KMS-11 (cell line): ENCODE measurements around the gene PLA2G4E.

Experiments used
- H2AFZ ChIP-seq: fragments of 200-600 bp; sonication (generic); 2 replicates; pipeline ENCODE4 v1.6.1; 2016; ENCODE audit warnings: antibody characterized with exemption, mixed run types, low read depth
- H3K27ac ChIP-seq: fragments of 200-600 bp; sonication (generic); 2 replicates; pipeline ENCODE4 v1.6.1; 2016; ENCODE audit warnings: mild to moderate bottlenecking, mixed run types
- H3K27me3 ChIP-seq: fragments of 200-600 bp; sonication (generic); 2 replicates; pipeline ENCODE4 v1.6.1; 2017; ENCODE audit warnings: mild to moderate bottlenecking, low read depth, mixed run types, moderate library complexity; ENCODE audit not compliant: insufficient read depth
- H3K36me3 ChIP-seq: fragments of 200-600 bp; sonication (generic); 2 replicates; pipeline ENCODE4 v1.6.1; 2017; ENCODE audit warnings: mild to moderate bottlenecking, mixed run types; ENCODE audit not compliant: insufficient read depth
- H3K4me1 ChIP-seq: fragments of 200-600 bp; sonication (generic); 2 replicates; pipeline ENCODE4 v1.6.1; 2016; ENCODE audit warnings: mild to moderate bottlenecking, low read depth, mixed run types; ENCODE audit not compliant: poor library complexity, severe bottlenecking
- H3K4me2 ChIP-seq: fragments of 200-600 bp; sonication (generic); 2 replicates; pipeline ENCODE4 v1.7.0; 2016; ENCODE audit warnings: mild to moderate bottlenecking, mixed run types
- H3K4me3 ChIP-seq: fragments of 200-600 bp; sonication (generic); IDR thresholded peaks from 2 replicates; pipeline ENCODE4 v1.6.1; 2017; ENCODE audit warnings: low read depth, low read length, mixed read lengths; ENCODE audit not compliant: insufficient read depth
- H3K79me2 ChIP-seq: fragments of 200-600 bp; sonication (generic); 2 replicates; pipeline ENCODE4 v1.6.1; 2016; ENCODE audit warnings: low read depth, mixed run types; ENCODE audit not compliant: insufficient read depth
- H3K9ac ChIP-seq: fragments of 200-600 bp; sonication (generic); 2 replicates; pipeline ENCODE4 v1.6.1; 2016; ENCODE audit warnings: mild to moderate bottlenecking, mixed run types
- H4K20me1 ChIP-seq: fragments of 200-600 bp; sonication (generic); 2 replicates; pipeline ENCODE4 v1.6.1; 2016; ENCODE audit warnings: mild to moderate bottlenecking, mixed run types; ENCODE audit not compliant: insufficient read depth
- TF ChIP-seq, protein P1 (sequence below): fragments of 200-600 bp; sonication (generic); conservative IDR thresholded peaks from 2 replicates; pipeline ENCODE4 v1.6.1; 2017; ENCODE audit warnings: low read depth, mild to moderate bottlenecking, antibody characterized with exemption, low read length, moderate library complexity, mixed read lengths

PLA2G4E gene

DNA sequence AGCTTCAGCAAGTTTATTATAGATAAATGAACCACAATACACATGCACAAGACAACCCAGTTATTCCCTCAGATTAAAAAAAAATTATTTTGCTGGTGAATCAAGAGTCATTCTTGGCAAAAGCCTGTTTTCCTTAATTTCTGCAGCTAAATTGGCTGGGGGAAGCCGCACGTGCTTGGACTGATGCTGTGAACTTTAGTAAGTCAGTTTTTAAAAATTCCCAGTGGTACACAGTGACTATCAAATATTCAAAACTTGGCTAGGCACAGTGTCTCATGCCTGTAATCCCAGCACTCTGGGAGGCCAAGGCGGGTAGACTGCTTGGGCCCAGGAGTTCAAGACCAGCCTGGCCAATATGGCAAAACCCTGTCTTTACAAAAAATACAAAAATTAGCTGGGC lies 72.4 kb downstream of the PLA2G4E start:
- Histone ChIP-seq H2AFZ (no peak overlapping the region), H3K4me3 (no peak overlapping the region), H4K20me1 (no peaks in the 10 kb centered on the region), H3K9ac (no peak overlapping the region), H3K4me1 (no peaks in the 10 kb centered on the region), H3K27ac (no peak overlapping the region), H3K4me2 (no peak overlapping the region), H3K27me3 (no peaks in the 10 kb centered on the region), H3K79me2 (no peaks in the 10 kb centered on the region), H3K36me3 (no peaks in the 10 kb centered on the region)
- TF ChIP-seq, protein P1, sequence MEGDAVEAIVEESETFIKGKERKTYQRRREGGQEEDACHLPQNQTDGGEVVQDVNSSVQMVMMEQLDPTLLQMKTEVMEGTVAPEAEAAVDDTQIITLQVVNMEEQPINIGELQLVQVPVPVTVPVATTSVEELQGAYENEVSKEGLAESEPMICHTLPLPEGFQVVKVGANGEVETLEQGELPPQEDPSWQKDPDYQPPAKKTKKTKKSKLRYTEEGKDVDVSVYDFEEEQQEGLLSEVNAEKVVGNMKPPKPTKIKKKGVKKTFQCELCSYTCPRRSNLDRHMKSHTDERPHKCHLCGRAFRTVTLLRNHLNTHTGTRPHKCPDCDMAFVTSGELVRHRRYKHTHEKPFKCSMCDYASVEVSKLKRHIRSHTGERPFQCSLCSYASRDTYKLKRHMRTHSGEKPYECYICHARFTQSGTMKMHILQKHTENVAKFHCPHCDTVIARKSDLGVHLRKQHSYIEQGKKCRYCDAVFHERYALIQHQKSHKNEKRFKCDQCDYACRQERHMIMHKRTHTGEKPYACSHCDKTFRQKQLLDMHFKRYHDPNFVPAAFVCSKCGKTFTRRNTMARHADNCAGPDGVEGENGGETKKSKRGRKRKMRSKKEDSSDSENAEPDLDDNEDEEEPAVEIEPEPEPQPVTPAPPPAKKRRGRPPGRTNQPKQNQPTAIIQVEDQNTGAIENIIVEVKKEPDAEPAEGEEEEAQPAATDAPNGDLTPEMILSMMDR: no peak

DNA sequence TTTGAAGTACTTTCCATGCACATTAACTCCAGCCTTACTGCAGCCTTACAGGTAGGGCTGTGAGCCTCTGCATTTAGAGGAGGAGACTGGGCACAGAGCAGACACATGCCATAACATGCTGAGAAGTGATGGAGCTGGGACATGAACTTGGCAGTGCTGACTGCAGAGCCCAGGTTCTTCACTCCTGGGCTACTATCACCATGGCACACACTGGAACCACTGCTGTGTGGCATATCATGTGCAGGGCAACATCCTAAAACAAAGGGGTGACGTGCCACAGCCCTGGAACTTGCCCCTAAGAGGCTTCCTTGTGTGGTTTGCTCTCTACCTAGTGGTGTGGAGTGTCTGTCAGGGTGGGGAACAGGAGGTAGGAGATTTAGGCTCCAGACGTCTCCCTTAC lies 73.9 kb downstream of the PLA2G4E start:
- H3K4me1 ChIP-seq: no peaks in the 10 kb centered on the region
- no peak overlapping the region for H3K9ac ChIP-seq
- H4K20me1 ChIP-seq: no peaks in the 10 kb centered on the region
- H3K36me3 ChIP-seq: no peaks in the 10 kb centered on the region
- H3K4me3 ChIP-seq: no peak overlapping the region
- no peak overlapping the region for H3K27ac ChIP-seq
- no peak overlapping the region for H2AFZ ChIP-seq
- no peaks in the 10 kb centered on the region for H3K79me2 ChIP-seq
- TF ChIP-seq, protein P1: no peak
- no peaks in the 10 kb centered on the region for H3K27me3 ChIP-seq
- no peak overlapping the region for H3K4me2 ChIP-seq

DNA sequence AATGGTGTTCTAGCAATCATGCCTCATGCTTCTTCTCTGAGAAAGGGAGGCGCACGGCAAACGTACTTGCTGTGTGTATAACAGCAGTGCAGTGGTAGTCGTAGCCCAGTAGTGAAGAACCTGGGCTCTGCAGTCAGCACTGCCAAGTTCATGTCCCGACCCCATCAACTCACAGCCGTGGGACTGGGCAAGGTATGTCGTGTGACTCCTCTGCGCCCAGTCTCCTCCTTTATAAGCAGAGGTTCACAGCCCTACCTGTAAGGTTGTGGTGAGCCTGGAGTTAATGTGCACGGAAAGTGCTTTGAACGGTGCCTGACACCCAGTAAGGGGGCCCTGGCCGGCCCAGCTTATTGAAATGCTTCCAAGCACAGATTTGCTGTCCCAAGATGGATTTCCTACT lies 75.1 kb downstream of the PLA2G4E start:
- no peaks in the 10 kb centered on the region for H3K36me3 ChIP-seq
- TF ChIP-seq, protein P1: no peak
- H3K27me3 ChIP-seq: no peaks in the 10 kb centered on the region
- no peak overlapping the region for H3K9ac ChIP-seq
- H2AFZ ChIP-seq: no peak overlapping the region
- H3K4me1 ChIP-seq: no peaks in the 10 kb centered on the region
- no peaks in the 10 kb centered on the region for H4K20me1 ChIP-seq
- no peak overlapping the region for H3K27ac ChIP-seq
- H3K79me2 ChIP-seq: no peaks in the 10 kb centered on the region
- no peak overlapping the region for H3K4me3 ChIP-seq
- H3K4me2 ChIP-seq: no peak overlapping the region

DNA sequence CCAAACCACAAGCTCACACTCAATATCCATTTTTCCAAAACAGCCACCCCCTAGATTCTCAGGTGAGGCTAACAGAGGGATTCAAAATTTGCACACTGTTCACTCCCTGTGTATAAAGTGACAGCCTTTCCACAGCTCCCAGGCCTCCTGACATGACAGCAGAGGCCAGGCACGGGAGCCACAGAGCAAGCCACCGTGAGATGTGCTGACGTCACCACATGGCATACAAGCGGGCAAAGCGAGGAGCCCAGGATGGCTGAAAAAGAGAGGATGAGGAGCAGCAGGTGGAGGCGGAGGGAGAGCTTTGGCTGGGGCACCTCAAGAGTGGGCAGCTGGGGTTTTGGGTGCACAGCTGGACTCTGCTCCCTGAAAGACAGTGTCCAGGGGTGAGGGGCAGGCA lies 75.6 kb downstream of the PLA2G4E start:
- Histone ChIP-seq H2AFZ (no peak overlapping the region), H3K4me2 (no peak overlapping the region), H3K79me2 (no peaks in the 10 kb centered on the region), H3K27me3 (no peaks in the 10 kb centered on the region), H3K4me3 (no peak overlapping the region), H4K20me1 (no peaks in the 10 kb centered on the region), H3K4me1 (no peaks in the 10 kb centered on the region), H3K27ac (no peak overlapping the region), H3K36me3 (no peaks in the 10 kb centered on the region), H3K9ac (no peak overlapping the region)
- TF ChIP-seq, protein P1: no peak
